Measurements from ENCODE around the gene ASTN2.

The ASTN2 gene

DNA sequence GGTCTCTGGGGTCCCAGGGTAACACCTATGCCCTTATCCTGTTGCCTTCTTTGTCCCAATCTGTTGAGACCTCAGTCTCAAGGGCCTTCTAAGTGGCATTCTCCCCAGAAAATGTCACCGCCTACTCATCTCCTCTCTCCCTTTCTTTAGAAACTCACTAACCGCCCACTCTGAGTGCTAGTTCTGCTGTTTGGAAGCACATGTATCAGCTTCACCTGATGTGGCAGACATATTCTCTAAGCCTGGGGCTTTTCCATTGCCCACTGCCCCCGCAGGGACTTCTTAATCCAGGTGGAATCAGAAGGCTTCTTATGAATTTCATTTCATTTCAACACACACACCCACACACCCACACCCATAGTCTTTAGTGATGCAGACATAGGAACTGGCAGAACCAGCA is 165.1 kb downstream of the ASTN2 start:
- H3K79me2 ChIP-seq (ENCODE audit: low read length), result no peaks in the 10 kb centered on the region
- no peak overlapping the region for H3K4me2 ChIP-seq (ENCODE audit: low read depth, low read length)
- no peaks in the 10 kb centered on the region for H3K9me2 ChIP-seq (replicated peaks; ENCODE audit: insufficient read depth, low read length)
- H2AFZ ChIP-seq (ENCODE audit: low read length), result no peak overlapping the region
- no peak overlapping the region for H3K27ac ChIP-seq (ENCODE audit: low read length)
- TF ChIP-seq, protein P1, sequence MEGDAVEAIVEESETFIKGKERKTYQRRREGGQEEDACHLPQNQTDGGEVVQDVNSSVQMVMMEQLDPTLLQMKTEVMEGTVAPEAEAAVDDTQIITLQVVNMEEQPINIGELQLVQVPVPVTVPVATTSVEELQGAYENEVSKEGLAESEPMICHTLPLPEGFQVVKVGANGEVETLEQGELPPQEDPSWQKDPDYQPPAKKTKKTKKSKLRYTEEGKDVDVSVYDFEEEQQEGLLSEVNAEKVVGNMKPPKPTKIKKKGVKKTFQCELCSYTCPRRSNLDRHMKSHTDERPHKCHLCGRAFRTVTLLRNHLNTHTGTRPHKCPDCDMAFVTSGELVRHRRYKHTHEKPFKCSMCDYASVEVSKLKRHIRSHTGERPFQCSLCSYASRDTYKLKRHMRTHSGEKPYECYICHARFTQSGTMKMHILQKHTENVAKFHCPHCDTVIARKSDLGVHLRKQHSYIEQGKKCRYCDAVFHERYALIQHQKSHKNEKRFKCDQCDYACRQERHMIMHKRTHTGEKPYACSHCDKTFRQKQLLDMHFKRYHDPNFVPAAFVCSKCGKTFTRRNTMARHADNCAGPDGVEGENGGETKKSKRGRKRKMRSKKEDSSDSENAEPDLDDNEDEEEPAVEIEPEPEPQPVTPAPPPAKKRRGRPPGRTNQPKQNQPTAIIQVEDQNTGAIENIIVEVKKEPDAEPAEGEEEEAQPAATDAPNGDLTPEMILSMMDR (IDR thresholded peaks at IDR 0.05; ENCODE audit: low read length), result no peak
- no peak for TF ChIP-seq EZH2 (optimal IDR thresholded peaks at IDR 0.05; ENCODE audit: low read depth, low read length)
- no peak for TF ChIP-seq EZH2phosphoT487 (IDR thresholded peaks at IDR 0.05; ENCODE audit: low read length)
- H4K20me1 ChIP-seq (ENCODE audit: insufficient read depth, low read length), result no peaks in the 10 kb centered on the region
- H3K9ac ChIP-seq (ENCODE audit: low read length), result no peak overlapping the region
- DNase-seq, result no peak
- no peak overlapping the region for H3K4me3 ChIP-seq (ENCODE audit: low read length)
- H3F3A ChIP-seq (ENCODE audit: insufficient read depth, low read length), result no peaks in the 10 kb centered on the region
- no peaks in the 10 kb centered on the region for H3K4me1 ChIP-seq (ENCODE audit: low read length)
- H3K27me3 ChIP-seq (replicated peaks; ENCODE audit: insufficient read depth, low read length), result no peaks in the 10 kb centered on the region
- no peaks in the 10 kb centered on the region for H3K36me3 ChIP-seq (replicated peaks; ENCODE audit: insufficient read depth, low read length)
- H3K9me3 ChIP-seq (replicated peaks; ENCODE audit: insufficient read depth, low read length), result no peaks in the 10 kb centered on the region

DNA sequence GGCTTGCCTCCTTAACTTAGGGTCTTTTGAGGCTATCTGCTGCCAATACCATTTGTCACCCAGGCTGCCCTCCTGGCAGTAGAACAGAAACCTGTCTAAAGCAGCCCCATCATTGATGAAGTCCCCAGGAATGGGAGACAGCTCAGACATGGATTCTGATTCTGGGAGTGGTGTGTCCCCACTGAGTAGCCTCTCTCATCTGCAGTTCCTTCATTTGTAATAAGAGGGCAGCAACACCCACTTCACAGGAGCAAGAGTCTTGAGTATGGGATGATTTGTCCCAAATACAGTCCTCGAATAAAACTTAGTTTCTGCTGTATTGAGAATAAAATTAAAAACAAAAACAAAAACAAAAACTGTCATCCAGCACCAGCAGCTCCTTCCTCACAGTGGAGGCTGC is 167.6 kb downstream of the ASTN2 start:
- no peaks in the 10 kb centered on the region for H4K20me1 ChIP-seq (ENCODE audit: insufficient read depth, low read length)
- H2AFZ ChIP-seq (ENCODE audit: low read length), result no peak overlapping the region
- no peaks in the 10 kb centered on the region for H3K27me3 ChIP-seq (replicated peaks; ENCODE audit: insufficient read depth, low read length)
- no peak overlapping the region for H3K9ac ChIP-seq (ENCODE audit: low read length)
- no peaks in the 10 kb centered on the region for H3F3A ChIP-seq (ENCODE audit: insufficient read depth, low read length)
- H3K4me1 ChIP-seq (ENCODE audit: low read length), result no peaks in the 10 kb centered on the region
- TF ChIP-seq, protein P1 (IDR thresholded peaks at IDR 0.05; ENCODE audit: low read length), result no peak
- H3K9me3 ChIP-seq (replicated peaks; ENCODE audit: insufficient read depth, low read length), result no peaks in the 10 kb centered on the region
- H3K4me2 ChIP-seq (ENCODE audit: low read depth, low read length), result no peak overlapping the region
- DNase-seq, result no peak
- no peak overlapping the region for H3K4me3 ChIP-seq (ENCODE audit: low read length)
- H3K36me3 ChIP-seq (replicated peaks; ENCODE audit: insufficient read depth, low read length), result no peaks in the 10 kb centered on the region
- no peaks in the 10 kb centered on the region for H3K9me2 ChIP-seq (replicated peaks; ENCODE audit: insufficient read depth, low read length)
- H3K27ac ChIP-seq (ENCODE audit: low read length), result no peak overlapping the region
- no peaks in the 10 kb centered on the region for H3K79me2 ChIP-seq (ENCODE audit: low read length)

DNA sequence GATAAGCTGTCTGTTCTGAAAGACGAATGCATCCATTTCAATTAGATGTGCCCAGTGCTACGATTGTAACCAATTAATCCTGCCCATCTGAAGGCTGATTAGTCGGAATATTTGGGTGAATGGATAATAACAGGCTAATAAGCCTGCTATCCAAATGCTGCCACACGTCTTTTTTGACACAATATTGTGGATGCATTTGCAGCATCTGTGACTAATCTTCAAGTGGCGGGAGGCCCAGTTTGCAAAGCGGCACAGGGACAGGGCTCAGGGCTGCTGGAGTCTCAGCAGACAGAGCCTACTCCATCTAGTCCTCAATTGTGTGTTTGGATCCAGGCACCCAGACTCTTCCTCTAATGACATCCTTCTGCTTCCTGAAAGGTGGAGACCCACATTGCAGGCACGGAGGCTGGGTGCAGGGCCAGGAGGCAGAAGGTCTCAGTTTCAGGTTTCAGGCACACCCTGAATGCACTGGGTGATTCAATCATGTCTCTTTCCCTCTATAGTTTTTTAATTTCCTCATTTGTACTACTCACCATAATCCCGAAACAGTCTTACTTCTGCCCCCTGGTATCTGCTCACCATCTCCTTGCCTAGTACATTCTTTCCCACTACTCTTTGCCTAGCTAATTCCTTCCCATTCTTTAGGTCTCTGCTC is 169.6 kb downstream of the ASTN2 start:
- H4K20me1 ChIP-seq (ENCODE audit: insufficient read depth, low read length), result no peaks in the 10 kb centered on the region
- no peak overlapping the region for H3K27ac ChIP-seq (ENCODE audit: low read length)
- no peak overlapping the region for H3K4me3 ChIP-seq (ENCODE audit: low read length)
- no peaks in the 10 kb centered on the region for H3K27me3 ChIP-seq (replicated peaks; ENCODE audit: insufficient read depth, low read length)
- TF ChIP-seq EZH2 (optimal IDR thresholded peaks at IDR 0.05; ENCODE audit: low read depth, low read length) (no peak), EZH2phosphoT487 (IDR thresholded peaks at IDR 0.05; ENCODE audit: low read length) (no peak)
- TF ChIP-seq, protein P1 (IDR thresholded peaks at IDR 0.05; ENCODE audit: low read length), result no peak
- H3K4me1 ChIP-seq (ENCODE audit: low read length), result no peaks in the 10 kb centered on the region
- no peak overlapping the region for H2AFZ ChIP-seq (ENCODE audit: low read length)
- no peak overlapping the region for H3K4me2 ChIP-seq (ENCODE audit: low read depth, low read length)
- no peaks in the 10 kb centered on the region for H3K9me2 ChIP-seq (replicated peaks; ENCODE audit: insufficient read depth, low read length)
- no peaks in the 10 kb centered on the region for H3F3A ChIP-seq (ENCODE audit: insufficient read depth, low read length)
- no peaks in the 10 kb centered on the region for H3K9me3 ChIP-seq (replicated peaks; ENCODE audit: insufficient read depth, low read length)
- H3K9ac ChIP-seq (ENCODE audit: low read length), result no peak overlapping the region
- H3K79me2 ChIP-seq (ENCODE audit: low read length), result no peaks in the 10 kb centered on the region
- DNase-seq, result no peak
- no peaks in the 10 kb centered on the region for H3K36me3 ChIP-seq (replicated peaks; ENCODE audit: insufficient read depth, low read length)

All from MM.1S (cell line).